K562 (cell line): ENCODE measurements around the gene ZMIZ1. TPM values are rescaled to one million over a fixed set of nuclear protein-coding genes. Genes with fewer than 3 reads are reported as not detected.

Source experiments
- CBX2 ChIP-seq: fragments of 200-600 bp; sonication (generic); IDR thresholded peaks from one replicate; pipeline ENCODE4 v1.6.1; 2012; ENCODE audit warnings: mild to moderate bottlenecking, low read length, inconsistent platforms; ENCODE audit not compliant: insufficient read depth, poor library complexity, severe bottlenecking
- COPS2 ChIP-seq: fragments of 450-650 bp; conservative IDR thresholded peaks from 2 replicates; pipeline ENCODE4 v1.6.1; 2016; ENCODE audit warnings: mild to moderate bottlenecking, moderate library complexity
- CREM ChIP-seq: IDR thresholded peaks from 2 replicates; pipeline ENCODE4 v1.6.1; 2014; ENCODE audit warnings: antibody characterized with exemption, low read depth
- HDAC8 ChIP-seq: fragments of 450-650 bp; IDR thresholded peaks from 2 replicates; pipeline ENCODE4 v1.6.1; 2016; ENCODE audit warnings: mild to moderate bottlenecking, missing genetic modification characterization, moderate library complexity, missing compliant biosample characterization
- IRF2 ChIP-seq: sonication (generic); formaldehyde crosslinking; IDR thresholded peaks from 2 replicates; pipeline ENCODE4 v1.8.1; 2022; ENCODE audit warnings: mild to moderate bottlenecking, missing genetic modification reagents
- KAT8 ChIP-seq: fragments of 450-650 bp; IDR thresholded peaks from 2 replicates; pipeline ENCODE4 v1.6.1; 2016; ENCODE audit warnings: low read depth, mild to moderate bottlenecking
- MTA1 ChIP-seq: fragments of 450-650 bp; IDR thresholded peaks from 2 replicates; pipeline ENCODE4 v1.6.1; 2017; ENCODE audit warnings: borderline replicate concordance
- NCOR1 ChIP-seq: fragments of 450-650 bp; IDR thresholded peaks from 2 replicates; pipeline ENCODE4 v1.6.1; 2016; ENCODE audit warnings: mild to moderate bottlenecking, moderate library complexity
- RHOXF2B ChIP-seq: fragments of 250-450 bp; sonication (Bioruptor Pico); conservative IDR thresholded peaks from 2 replicates; pipeline ENCODE4 v1.5.1; 2021
- SMARCA5 ChIP-seq: fragments of 450-650 bp; IDR thresholded peaks from 2 replicates; pipeline ENCODE4 v1.6.1; 2016
- SREBF2 ChIP-seq: sonication (generic); formaldehyde crosslinking; IDR thresholded peaks from 2 replicates; pipeline ENCODE4 v1.4.0; 2020; ENCODE audit warnings: mild to moderate bottlenecking, missing genetic modification reagents
- SRSF3 ChIP-seq: fragments of 200-400 bp; formaldehyde crosslinking; IDR thresholded peaks from 2 replicates; pipeline ENCODE4 v1.6.1; 2016; ENCODE audit warnings: mild to moderate bottlenecking, low read length, moderate library complexity; ENCODE audit not compliant: insufficient read depth
- ZC3H8 ChIP-seq: fragments of 450-650 bp; IDR thresholded peaks from 2 replicates; pipeline ENCODE4 v1.6.1; 2017
- ZNF134 ChIP-seq: fragments of 250-450 bp; sonication (Bioruptor Pico); conservative IDR thresholded peaks from 2 replicates; pipeline ENCODE4 v1.4.0; 2020
- polyA plus RNA-seq, 8 experiments: library from polyadenylated mRNA; depleted of rRNA in 4 of 8; stranded (reverse) in 5 of 8; unstranded in 3 of 8; fragments of >200 nt; fragmentation: Nextera tagmentation in 2 of 8; fragmentation: Illumina TruSeq in 1 of 8; extraction: Ambion mirVana in 2 of 8; extraction: Trizol in 1 of 8; gene quantifications; 2 replicates each; pipeline versions ENCODE4 v1.2.1 to v1.2.3, GENCODE V29; 2011 to 2014; ENCODE audit warnings: inconsistent platforms in 1 of 8, missing spikeins in 1 of 8
- total RNA-seq, 7 experiments: library from RNA; depleted of rRNA in 6 of 7; stranded (reverse); fragments of >200 nt in 6 of 7; fragmentation: Illumina TruSeq in 2 of 7; extraction: Trizol in 2 of 7; gene quantifications; 2 replicates each; pipeline versions ENCODE4 v1.2.1 to v1.2.3, GENCODE V29; 2011 to 2021; ENCODE audit warnings: low replicate concordance in 1 of 7
- TF ChIP-seq, protein P1 (sequence below): fragments of 450-650 bp; IDR thresholded peaks from 2 replicates; pipeline ENCODE4 v1.6.1; 2016; ENCODE audit warnings: mild to moderate bottlenecking, moderate library complexity
- TF ChIP-seq, protein P2 (sequence below): fragments of 450-650 bp; conservative IDR thresholded peaks from 2 replicates; pipeline ENCODE4 v1.6.1; 2016; ENCODE audit warnings: missing genetic modification characterization, low read depth, mild to moderate bottlenecking, control low read depth, missing compliant biosample characterization
- TF ChIP-seq, protein P3 (sequence below), 2 experiments: fragments of 250-450 bp in 1 of 2; fragments of 450-650 bp in 1 of 2; sonication (Bioruptor Pico) in 1 of 2; IDR thresholded peaks; 2 replicates each; pipeline versions ENCODE4 v1.6.1 to v1.8.0; 2016 to 2021; ENCODE audit warnings: mild to moderate bottlenecking in 2 of 2, moderate library complexity in 2 of 2, missing compliant biosample characterization in 1 of 2, missing genetic modification characterization in 1 of 2

ZMIZ1 gene
- total and polyA plus RNA-seq, 9 of the 15 experiments (the other 6 are each of a cell fraction or from before 2014, with no cell fraction given), result 1.0 to 37.3 (median 4.3) TPM

DNA sequence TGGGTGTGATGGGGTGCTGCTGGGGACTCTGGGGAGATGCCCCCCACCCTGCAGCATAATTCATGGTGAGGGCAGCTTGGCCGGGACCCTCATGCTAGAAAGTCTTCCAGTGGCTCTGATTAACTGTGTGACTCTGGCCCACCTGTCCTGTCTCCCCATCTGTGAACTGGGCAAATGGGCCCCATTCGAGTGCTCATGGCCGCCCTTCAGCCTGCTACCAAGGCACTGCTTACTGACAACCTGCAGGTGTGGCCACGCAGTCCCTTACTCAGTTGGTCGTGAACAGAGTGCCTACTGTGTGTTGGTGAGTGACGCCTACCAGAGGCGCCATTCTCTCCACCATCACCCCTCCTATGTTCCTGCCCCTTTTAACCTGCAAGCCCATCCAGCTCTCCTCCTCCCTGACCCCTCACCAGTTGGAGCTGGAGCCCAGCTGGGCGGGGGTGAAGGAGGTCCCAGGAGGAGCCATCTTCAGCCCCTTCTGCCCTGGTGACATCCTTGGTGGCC lies 109.4 kb downstream of the ZMIZ1 start (continued):
- TF ChIP-seq, protein P1, sequence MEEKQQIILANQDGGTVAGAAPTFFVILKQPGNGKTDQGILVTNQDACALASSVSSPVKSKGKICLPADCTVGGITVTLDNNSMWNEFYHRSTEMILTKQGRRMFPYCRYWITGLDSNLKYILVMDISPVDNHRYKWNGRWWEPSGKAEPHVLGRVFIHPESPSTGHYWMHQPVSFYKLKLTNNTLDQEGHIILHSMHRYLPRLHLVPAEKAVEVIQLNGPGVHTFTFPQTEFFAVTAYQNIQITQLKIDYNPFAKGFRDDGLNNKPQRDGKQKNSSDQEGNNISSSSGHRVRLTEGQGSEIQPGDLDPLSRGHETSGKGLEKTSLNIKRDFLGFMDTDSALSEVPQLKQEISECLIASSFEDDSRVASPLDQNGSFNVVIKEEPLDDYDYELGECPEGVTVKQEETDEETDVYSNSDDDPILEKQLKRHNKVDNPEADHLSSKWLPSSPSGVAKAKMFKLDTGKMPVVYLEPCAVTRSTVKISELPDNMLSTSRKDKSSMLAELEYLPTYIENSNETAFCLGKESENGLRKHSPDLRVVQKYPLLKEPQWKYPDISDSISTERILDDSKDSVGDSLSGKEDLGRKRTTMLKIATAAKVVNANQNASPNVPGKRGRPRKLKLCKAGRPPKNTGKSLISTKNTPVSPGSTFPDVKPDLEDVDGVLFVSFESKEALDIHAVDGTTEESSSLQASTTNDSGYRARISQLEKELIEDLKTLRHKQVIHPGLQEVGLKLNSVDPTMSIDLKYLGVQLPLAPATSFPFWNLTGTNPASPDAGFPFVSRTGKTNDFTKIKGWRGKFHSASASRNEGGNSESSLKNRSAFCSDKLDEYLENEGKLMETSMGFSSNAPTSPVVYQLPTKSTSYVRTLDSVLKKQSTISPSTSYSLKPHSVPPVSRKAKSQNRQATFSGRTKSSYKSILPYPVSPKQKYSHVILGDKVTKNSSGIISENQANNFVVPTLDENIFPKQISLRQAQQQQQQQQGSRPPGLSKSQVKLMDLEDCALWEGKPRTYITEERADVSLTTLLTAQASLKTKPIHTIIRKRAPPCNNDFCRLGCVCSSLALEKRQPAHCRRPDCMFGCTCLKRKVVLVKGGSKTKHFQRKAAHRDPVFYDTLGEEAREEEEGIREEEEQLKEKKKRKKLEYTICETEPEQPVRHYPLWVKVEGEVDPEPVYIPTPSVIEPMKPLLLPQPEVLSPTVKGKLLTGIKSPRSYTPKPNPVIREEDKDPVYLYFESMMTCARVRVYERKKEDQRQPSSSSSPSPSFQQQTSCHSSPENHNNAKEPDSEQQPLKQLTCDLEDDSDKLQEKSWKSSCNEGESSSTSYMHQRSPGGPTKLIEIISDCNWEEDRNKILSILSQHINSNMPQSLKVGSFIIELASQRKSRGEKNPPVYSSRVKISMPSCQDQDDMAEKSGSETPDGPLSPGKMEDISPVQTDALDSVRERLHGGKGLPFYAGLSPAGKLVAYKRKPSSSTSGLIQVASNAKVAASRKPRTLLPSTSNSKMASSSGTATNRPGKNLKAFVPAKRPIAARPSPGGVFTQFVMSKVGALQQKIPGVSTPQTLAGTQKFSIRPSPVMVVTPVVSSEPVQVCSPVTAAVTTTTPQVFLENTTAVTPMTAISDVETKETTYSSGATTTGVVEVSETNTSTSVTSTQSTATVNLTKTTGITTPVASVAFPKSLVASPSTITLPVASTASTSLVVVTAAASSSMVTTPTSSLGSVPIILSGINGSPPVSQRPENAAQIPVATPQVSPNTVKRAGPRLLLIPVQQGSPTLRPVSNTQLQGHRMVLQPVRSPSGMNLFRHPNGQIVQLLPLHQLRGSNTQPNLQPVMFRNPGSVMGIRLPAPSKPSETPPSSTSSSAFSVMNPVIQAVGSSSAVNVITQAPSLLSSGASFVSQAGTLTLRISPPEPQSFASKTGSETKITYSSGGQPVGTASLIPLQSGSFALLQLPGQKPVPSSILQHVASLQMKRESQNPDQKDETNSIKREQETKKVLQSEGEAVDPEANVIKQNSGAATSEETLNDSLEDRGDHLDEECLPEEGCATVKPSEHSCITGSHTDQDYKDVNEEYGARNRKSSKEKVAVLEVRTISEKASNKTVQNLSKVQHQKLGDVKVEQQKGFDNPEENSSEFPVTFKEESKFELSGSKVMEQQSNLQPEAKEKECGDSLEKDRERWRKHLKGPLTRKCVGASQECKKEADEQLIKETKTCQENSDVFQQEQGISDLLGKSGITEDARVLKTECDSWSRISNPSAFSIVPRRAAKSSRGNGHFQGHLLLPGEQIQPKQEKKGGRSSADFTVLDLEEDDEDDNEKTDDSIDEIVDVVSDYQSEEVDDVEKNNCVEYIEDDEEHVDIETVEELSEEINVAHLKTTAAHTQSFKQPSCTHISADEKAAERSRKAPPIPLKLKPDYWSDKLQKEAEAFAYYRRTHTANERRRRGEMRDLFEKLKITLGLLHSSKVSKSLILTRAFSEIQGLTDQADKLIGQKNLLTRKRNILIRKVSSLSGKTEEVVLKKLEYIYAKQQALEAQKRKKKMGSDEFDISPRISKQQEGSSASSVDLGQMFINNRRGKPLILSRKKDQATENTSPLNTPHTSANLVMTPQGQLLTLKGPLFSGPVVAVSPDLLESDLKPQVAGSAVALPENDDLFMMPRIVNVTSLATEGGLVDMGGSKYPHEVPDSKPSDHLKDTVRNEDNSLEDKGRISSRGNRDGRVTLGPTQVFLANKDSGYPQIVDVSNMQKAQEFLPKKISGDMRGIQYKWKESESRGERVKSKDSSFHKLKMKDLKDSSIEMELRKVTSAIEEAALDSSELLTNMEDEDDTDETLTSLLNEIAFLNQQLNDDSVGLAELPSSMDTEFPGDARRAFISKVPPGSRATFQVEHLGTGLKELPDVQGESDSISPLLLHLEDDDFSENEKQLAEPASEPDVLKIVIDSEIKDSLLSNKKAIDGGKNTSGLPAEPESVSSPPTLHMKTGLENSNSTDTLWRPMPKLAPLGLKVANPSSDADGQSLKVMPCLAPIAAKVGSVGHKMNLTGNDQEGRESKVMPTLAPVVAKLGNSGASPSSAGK, result no peak
- no peak for TF ChIP-seq CBX2
- TF ChIP-seq SREBF2 (CRISPR knock-in tag), result no peak
- no peak for TF ChIP-seq MTA1
- TF ChIP-seq, protein P2, sequence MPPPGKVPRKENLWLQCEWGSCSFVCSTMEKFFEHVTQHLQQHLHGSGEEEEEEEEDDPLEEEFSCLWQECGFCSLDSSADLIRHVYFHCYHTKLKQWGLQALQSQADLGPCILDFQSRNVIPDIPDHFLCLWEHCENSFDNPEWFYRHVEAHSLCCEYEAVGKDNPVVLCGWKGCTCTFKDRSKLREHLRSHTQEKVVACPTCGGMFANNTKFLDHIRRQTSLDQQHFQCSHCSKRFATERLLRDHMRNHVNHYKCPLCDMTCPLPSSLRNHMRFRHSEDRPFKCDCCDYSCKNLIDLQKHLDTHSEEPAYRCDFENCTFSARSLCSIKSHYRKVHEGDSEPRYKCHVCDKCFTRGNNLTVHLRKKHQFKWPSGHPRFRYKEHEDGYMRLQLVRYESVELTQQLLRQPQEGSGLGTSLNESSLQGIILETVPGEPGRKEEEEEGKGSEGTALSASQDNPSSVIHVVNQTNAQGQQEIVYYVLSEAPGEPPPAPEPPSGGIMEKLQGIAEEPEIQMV (tag), result peak; percentile 42; the same call in 1 of the 2 replicates
- no peak for TF ChIP-seq CREM
- TF ChIP-seq SRSF3, result no peak
- peak; percentile 92 for TF ChIP-seq HDAC8 (tag)
- peak; percentile 57; the same call in 1 of the 2 replicates for TF ChIP-seq SMARCA5
- TF ChIP-seq COPS2, result no peak
- peak; percentile 90; the same call in 1 of the 2 replicates for TF ChIP-seq RHOXF2B (CRISPR knock-in tag)
- TF ChIP-seq ZNF134 (CRISPR knock-in tag), result no peak
- no peak for TF ChIP-seq KAT8
- no peak for TF ChIP-seq ZC3H8
- no peak for TF ChIP-seq IRF2 (CRISPR knock-in tag)
- TF ChIP-seq NCOR1, result no peak
- TF ChIP-seq, protein P3, sequence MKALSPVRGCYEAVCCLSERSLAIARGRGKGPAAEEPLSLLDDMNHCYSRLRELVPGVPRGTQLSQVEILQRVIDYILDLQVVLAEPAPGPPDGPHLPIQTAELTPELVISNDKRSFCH (CRISPR knock-in tag; IDR thresholded peaks at IDR 0.05), result no peak
- TF ChIP-seq, protein P3 (tag; IDR thresholded peaks at IDR 0.05), result peak; percentile 96
